GM06990 (cell line): ENCODE data around the gene ROBO1.
"Not testable (repeated sequence)": the region's sequence is repeated elsewhere in the genome, so short reads cannot be mapped to it uniquely, and the experiment has no call there.

Source experiments
- DNase-seq: peaks from one replicate; pipeline ENCODE4 v3.0.0-alpha.2; 2011; ENCODE audit not compliant: insufficient read length; ENCODE audit errors: extremely low read depth
- H3K27me3 ChIP-seq: replicated peaks from 2 replicates; pipeline ENCODE4 v1.6.0; 2011; ENCODE audit warnings: low read length; ENCODE audit not compliant: control insufficient read depth, insufficient read depth
- H3K36me3 ChIP-seq: 2 replicates; pipeline ENCODE4 v1.5.1; 2011; ENCODE audit warnings: low read length; ENCODE audit not compliant: control insufficient read depth, insufficient read depth
- H3K4me3 ChIP-seq: replicated peaks from 2 replicates; pipeline ENCODE4 v1.5.1; 2011; ENCODE audit warnings: low read depth, mild to moderate bottlenecking, control low read depth, low read length
- TF ChIP-seq, protein P1 (sequence below): IDR thresholded peaks from 2 replicates; pipeline ENCODE4 v1.5.1; 2011; ENCODE audit warnings: low read length, control low read depth, mild to moderate bottlenecking, inconsistent platforms; ENCODE audit not compliant: insufficient read depth, poor library complexity, severe bottlenecking

ROBO1 gene

DNA sequence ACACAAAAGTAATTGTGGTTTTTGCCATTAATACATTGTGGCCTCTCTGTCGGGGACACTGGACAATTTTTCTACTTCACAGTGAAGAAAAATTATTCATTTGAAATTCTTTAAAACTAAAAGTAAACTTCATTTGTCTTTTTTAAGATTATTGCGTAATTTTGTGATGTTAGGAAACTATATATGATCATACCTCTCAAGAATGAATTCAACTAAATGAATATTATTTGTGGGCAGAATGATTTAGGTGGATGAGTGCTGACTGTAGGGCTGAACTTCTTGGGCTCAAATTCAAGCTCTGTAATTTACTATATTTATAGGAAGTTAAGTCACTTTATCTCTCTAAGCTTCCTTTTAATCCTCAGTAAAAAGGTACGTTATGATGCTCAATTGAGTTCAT lies 441.2 kb downstream of the ROBO1 start:
- Histone ChIP-seq H3K27me3 (no peaks in the 10 kb centered on the region), H3K36me3 (no peaks in the 10 kb centered on the region), H3K4me3 (no peak overlapping the region)
- TF ChIP-seq, protein P1, sequence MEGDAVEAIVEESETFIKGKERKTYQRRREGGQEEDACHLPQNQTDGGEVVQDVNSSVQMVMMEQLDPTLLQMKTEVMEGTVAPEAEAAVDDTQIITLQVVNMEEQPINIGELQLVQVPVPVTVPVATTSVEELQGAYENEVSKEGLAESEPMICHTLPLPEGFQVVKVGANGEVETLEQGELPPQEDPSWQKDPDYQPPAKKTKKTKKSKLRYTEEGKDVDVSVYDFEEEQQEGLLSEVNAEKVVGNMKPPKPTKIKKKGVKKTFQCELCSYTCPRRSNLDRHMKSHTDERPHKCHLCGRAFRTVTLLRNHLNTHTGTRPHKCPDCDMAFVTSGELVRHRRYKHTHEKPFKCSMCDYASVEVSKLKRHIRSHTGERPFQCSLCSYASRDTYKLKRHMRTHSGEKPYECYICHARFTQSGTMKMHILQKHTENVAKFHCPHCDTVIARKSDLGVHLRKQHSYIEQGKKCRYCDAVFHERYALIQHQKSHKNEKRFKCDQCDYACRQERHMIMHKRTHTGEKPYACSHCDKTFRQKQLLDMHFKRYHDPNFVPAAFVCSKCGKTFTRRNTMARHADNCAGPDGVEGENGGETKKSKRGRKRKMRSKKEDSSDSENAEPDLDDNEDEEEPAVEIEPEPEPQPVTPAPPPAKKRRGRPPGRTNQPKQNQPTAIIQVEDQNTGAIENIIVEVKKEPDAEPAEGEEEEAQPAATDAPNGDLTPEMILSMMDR = no peak
- no peak for DNase-seq

DNA sequence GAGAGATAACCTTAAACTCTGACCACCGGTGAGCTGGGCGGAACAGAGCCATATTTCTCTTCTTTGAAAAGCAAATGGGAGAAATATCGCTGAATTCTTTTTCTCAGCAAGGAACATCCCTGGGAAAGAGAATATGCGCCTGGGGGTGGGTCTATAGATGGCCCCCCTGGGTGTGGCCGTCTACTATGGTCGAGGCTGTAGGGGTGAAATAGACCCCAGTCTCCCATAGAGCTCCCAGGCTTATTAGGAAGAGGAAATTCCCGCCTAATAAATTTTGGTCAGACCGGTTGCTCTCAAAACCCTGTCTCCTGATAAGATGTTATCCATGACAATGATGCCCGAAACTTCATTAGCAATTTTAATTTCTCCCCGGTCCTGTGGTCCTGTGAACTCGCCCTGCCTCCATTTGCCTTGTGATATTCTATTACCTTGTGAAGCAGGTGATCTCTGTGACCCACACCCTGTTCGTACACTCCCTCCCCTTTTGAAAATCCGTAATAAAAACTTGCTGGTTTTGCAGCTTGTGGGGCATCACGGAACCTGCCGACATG lies 441.9 kb downstream of the ROBO1 start:
- not testable (repeated sequence) for DNase-seq, H3K36me3 ChIP-seq, H3K4me3 ChIP-seq, H3K27me3 ChIP-seq

DNA sequence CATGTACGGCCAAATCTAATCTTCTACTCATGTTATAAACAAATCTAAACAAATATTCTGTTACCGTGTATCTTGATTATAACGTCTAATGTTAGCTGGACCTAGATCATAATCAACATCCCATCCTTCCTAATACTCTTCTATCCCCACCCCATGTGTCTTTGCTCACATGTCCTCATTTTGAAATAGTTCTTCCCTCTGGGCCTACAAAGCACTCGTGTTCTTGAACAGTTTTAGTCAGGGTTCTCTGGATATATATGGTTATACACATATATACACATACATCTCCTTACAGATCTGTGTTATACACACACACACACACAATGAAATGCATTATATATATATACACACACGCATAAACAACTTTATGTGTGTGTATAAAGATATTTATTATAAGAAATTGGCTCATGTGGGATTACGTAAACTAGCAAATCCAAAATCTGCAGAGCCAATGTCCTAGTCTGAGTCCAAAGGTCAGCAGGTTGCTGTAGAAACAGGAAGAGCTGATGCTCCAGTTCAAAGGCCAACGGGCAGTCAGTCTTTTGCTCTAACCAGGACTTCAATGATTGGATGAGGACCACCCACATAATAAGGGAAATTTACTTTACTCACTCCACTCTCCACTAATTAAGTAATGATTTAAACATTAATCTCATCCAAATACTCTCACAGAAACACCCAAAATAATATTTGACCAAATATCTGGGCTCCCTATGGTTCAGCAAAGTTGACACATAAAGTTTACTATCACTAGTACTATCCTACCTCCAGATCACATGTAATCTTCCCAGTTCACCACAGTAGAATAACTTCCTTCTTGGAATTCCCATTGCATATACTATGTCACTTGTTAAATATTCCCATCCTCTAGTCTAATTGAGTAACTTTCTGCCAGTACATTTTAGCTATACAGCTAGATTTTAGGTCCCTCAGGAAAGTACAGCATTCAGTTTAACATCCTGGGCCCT lies 450.0 kb downstream of the ROBO1 start:
- no peak for DNase-seq
- TF ChIP-seq, protein P1 = no peak
- no peaks in the 10 kb centered on the region for H3K27me3 ChIP-seq
- no peaks in the 10 kb centered on the region for H3K36me3 ChIP-seq
- no peak overlapping the region for H3K4me3 ChIP-seq

DNA sequence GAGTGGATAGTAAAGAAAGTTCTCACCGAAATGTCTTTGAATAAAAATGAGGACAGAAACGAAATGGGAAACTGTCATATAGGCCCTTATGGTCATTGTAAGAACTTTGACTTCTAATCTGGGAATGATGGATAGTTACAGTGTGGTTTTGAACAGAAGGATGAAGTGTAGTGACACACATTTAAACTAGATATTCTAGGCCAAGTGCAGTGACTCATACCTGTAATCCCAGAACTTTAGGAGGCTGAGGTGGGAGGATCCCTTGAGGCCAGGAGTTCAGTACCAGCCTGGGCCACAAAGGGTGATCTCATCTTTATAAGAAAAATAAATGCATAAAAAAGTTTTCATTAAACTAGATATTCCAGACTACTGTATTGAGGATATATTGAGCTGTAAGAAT lies 452.8 kb downstream of the ROBO1 start:
- TF ChIP-seq, protein P1 = no peak
- Histone ChIP-seq H3K4me3 (no peak overlapping the region), H3K27me3 (no peaks in the 10 kb centered on the region), H3K36me3 (no peaks in the 10 kb centered on the region)
- DNase-seq = no peak

DNA sequence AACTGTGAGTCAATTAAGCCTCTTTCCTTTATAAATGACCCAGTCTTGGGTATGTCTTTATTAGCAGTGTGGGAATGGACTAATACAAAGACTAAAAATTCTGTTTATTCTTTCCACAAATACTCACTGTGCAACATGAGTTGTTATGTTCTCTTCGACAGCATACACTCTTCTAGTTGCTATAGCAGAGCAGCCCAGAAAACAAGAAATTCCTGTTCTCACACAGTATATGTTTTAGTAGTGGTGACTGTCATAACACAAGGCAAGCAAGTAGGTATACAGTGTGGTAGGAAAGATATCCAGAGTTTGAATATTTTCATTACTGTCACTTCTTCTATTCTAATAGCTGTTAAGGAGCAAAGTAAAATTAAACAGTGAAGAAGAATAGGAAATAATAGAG lies 453.3 kb downstream of the ROBO1 start:
- Histone ChIP-seq H3K36me3 (no peaks in the 10 kb centered on the region), H3K27me3 (no peaks in the 10 kb centered on the region), H3K4me3 (no peak overlapping the region)
- no peak for DNase-seq
- TF ChIP-seq, protein P1 = no peak

DNA sequence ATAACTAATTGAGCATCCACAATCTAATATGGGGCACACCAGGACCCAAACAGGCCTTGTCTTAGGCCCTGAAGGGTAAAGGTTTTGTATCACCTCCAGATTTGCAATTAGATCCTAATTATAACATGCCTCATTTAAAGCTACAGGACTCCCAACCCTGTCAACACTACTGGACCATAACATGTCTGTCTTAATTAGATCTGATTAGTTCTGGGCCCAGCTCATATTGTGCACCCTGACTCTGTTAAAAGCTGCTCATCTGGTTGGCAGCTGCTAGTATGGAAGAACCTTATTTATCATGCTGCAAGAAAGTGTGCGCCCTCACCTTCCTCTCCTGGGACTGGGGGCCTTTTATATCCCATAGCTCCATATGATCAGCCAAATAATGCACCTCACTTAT lies 457.8 kb downstream of the ROBO1 start:
- no peak for DNase-seq
- TF ChIP-seq, protein P1 = no peak

More for the DNA sequence above, 457.8 kb downstream of the ROBO1 start:
- Histone ChIP-seq H3K36me3 (no peaks in the 10 kb centered on the region), H3K27me3 (no peaks in the 10 kb centered on the region), H3K4me3 (no peak overlapping the region)
